Measurements from ENCODE around the gene TYW1. TPM values are rescaled to one million over a fixed set of nuclear protein-coding genes. Genes with fewer than 3 reads are reported as not detected.
"Not testable (repeated sequence)": the region's sequence is repeated elsewhere in the genome, so short reads cannot be mapped to it uniquely, and the experiment has no call there.

The TYW1 gene
- total RNA-seq: 17.2 TPM

- peak; percentile 99 for DNase-seq
Measured at GRCh38 chr7:66996444-66997191, at the start of gene TYW1. Gene TYW1 (plus strand): TSS chr7:66996833. CDS start chr7:66996979, 146 bp downstream.

- DNase-seq: no peak
Measured at GRCh38 chr7:66948480-66949109, 48.0 kb upstream of the TYW1 start.

- no peak for DNase-seq
Measured at GRCh38 chr7:66950311-66950710, 46.3 kb upstream of the TYW1 start.

GRCh38 chr7:66950763-66951162, 45.9 kb upstream of the TYW1 start:
- no peak for DNase-seq

GRCh38 chr7:66952343-66953043, 44.1 kb upstream of the TYW1 start:
- DNase-seq: no peak

- DNase-seq: no peak
Measured at GRCh38 chr7:66953044-66953427, 43.6 kb upstream of the TYW1 start.

GRCh38 chr7:66957595-66958290, 38.9 kb upstream of the TYW1 start:
- DNase-seq: no peak

- DNase-seq: no peak
Measured at GRCh38 chr7:66958538-66959350, 37.9 kb upstream of the TYW1 start.

- DNase-seq: no peak
Measured at GRCh38 chr7:66960192-66960591, 36.4 kb upstream of the TYW1 start.

GRCh38 chr7:66961096-66961495, 35.5 kb upstream of the TYW1 start:
- no peak for DNase-seq

- DNase-seq: peak; percentile 12
Measured at GRCh38 chr7:66964411-66964810, 32.2 kb upstream of the TYW1 start.

GRCh38 chr7:66967029-66967428, 29.6 kb upstream of the TYW1 start:
- no peak for DNase-seq

- DNase-seq: not testable (repeated sequence)
Measured at GRCh38 chr7:66969001-66969400, 27.6 kb upstream of the TYW1 start.

- DNase-seq: no peak
Measured at GRCh38 chr7:66970310-66970709, 26.3 kb upstream of the TYW1 start.

GRCh38 chr7:66974986-66975590, 21.5 kb upstream of the TYW1 start:
- no peak for DNase-seq

- DNase-seq: not testable (repeated sequence)
Measured at GRCh38 chr7:66978312-66978711, 18.3 kb upstream of the TYW1 start.

- not testable (repeated sequence) for DNase-seq
Measured at GRCh38 chr7:66979013-66979412, 17.6 kb upstream of the TYW1 start.

GRCh38 chr7:66980336-66980735, 16.3 kb upstream of the TYW1 start:
- DNase-seq: not testable (repeated sequence)

- DNase-seq: not testable (repeated sequence)
Measured at GRCh38 chr7:66989552-66989951, 7.1 kb upstream of the TYW1 start.

GRCh38 chr7:66994051-66994450, 2.6 kb upstream of the TYW1 start:
- peak; percentile 62 for DNase-seq

- DNase-seq: peak; percentile 87
Measured at GRCh38 chr7:66994691-66995049, 2.0 kb upstream of the TYW1 start.

Data from tongue (tissue), 2 donors.